ENCODE results near the gene TRIM77. TPM values are rescaled to one million over a fixed set of nuclear protein-coding genes. Genes with fewer than 3 reads are reported as not detected.
A peak's percentile ranks its signal among the peaks of the same experiment; 100 is the strongest.
"Not testable (repeated sequence)": the region's sequence is repeated elsewhere in the genome, so short reads cannot be mapped to it uniquely, and the experiment has no call there.

Gene TRIM77, protein sequence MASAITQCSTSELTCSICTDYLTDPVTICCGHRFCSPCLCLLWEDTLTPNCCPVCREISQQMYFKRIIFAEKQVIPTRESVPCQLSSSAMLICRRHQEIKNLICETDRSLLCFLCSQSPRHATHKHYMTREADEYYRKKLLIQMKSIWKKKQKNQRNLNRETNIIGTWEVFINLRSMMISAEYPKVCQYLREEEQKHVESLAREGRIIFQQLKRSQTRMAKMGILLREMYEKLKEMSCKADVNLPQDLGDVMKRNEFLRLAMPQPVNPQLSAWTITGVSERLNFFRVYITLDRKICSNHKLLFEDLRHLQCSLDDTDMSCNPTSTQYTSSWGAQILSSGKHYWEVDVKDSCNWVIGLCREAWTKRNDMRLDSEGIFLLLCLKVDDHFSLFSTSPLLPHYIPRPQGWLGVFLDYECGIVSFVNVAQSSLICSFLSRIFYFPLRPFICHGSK
- not detected for total RNA-seq

DNA sequence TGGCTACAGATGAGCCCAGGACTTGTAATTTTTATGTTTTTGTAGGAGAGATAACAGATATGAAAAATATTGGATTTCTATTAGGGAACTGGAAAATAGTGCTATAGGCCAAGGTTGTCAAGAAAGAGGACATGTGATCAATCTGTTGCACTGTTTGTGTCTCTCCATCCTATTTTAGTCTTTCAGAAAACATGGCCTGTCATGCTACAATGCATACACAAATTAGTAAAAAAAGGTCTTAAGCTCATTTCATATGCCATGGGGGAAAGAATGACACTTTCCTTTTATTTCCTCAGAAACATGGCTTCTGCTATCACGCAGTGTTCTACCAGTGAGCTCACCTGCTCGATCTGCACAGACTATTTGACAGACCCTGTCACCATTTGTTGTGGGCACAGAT is at the start of gene TRIM77:
Gene TRIM77, plus strand, starts transcription at position 301 of the 400 bp plus-strand sequence. Its CDS starts 0 bp downstream, at position 301.
- not testable (repeated sequence) for DNase-seq (ENCODE audit: low read depth in 2 of 3, low spot score in 2 of 3)

DNA sequence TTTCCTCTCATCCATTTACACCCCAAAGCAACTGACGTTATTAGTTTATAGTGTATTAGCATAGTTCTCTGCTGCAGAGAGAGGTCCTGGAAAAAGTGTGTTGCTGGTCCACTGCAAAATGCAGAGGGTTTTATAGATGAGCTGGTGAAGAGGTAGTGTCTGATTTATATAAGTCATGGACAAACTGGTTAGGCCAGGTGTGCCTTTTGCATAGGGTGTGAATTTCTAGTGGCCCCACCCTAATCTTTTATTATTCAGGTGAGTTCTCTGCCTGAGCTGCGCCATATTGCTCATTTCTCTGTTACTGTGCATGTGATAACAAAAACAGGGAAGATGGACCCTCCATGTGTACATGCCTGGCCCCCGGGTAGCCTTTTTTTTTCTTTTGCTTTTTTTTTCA is 43.1 kb upstream of the TRIM77 start:
- no peak for DNase-seq (ENCODE audit: low read depth in 2 of 3, low spot score in 2 of 3)

DNA sequence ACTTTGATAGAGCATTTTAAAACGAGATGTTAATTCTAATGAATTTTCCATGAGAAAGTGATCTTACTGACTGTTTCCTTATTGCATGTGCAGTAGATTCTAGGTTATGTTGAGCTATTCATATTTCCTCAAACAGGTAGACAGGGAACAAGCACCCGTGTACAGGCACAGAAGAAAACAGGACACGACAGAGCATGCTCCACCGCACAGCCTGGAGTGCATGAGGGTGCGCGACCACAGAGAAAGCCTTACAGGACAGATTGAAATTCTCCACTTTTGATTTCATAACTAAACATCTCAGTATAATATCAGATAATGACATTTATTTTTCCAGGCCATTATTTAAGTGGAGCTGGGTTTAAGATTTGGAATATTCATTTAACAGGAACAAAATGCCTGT is 41.9 kb upstream of the TRIM77 start:
- DNase-seq (ENCODE audit: low read depth in 2 of 3, low spot score in 2 of 3): not testable (repeated sequence)

DNA sequence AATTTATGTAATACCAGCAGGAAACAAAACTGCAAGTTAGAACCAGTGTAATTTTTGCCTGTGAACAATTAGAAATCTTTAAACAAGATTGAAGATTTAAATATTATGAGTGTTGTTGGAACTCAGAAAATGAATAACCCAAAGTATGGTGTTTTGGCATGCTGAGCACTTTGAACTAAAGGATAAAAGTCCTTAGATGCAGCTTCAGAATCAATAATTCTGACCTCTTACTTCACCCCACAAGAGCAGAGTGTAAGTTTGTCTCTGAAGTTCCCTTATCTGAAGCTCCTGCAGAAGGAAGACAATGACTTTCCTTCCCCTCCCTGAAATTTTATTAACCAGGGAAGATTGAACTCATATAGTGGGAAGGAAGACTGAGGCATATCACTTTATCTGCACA is 40.5 kb upstream of the TRIM77 start:
- not testable (repeated sequence) for DNase-seq (ENCODE audit: low read depth in 2 of 3, low spot score in 2 of 3)

DNA sequence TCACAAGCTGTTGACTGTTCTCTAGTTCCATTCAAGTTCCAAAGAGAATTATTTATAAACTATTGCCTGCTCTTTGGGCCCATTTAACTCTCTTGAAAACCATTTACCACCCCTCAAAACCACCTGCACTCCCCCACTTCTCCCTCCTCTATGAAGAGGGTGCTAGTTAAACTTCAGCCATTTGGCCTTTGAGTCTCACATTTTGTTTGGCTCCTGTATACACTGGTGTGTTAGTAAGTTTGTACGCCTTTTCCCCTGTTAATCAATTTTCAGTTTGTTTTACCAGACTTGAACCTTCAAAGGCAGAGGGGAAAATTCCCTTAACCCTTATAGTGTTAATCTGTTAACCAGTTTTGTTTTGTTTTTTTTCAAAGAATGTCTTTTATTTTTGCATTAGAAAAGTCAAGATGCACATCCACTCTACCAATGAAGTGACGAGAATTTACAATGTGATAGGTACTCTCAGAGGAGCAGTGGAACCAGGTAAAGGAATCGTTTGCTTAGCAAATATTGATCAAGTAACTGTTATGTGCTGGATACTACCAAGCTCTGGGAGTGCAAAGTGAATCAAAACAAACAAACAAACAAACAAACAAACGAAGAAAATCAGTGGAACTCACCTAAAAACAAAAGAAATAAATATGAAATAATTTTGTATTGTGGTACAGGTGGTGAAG is 40.0 kb upstream of the TRIM77 start:
- not testable (repeated sequence) for DNase-seq (ENCODE audit: low read depth in 2 of 3, low spot score in 2 of 3)

DNA sequence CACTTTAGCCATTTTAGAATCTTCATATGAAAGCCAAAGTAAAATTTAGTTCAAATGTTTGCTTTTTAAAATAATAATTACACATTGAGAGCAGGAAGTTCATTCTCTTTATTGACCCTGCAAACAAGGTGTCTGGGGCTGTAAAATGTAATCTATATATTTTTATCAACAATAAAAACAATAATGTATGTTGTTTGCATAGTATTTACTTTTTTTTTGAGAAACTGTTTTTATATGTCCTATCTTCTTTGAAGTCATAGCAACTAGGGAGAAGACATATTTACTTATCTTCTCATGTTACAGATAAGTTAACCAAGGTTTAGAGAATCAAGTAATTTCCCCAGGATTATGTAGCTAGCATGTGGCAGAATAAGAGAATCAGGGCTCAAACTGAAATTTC is 37.6 kb upstream of the TRIM77 start:
- DNase-seq (ENCODE audit: low read depth in 2 of 3, low spot score in 2 of 3): not testable (repeated sequence)

DNA sequence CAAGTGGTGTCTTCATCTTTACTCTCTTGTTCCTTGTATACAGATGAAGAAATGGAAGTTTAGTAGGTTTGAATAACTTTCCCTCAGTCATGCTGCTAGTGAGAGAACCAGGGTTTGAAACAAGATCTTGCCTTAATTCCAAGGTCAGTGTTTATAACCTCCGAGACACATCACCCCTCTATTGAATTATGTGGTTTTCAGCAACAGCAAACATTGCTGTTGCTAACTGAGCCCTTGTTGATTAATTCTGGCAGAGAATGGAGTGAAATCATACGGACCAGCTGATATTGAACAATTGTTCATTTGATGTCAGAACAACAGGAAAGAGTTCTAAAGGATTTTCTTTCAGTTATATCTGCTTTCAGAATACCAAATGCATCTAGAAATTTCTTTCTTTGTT is 36.7 kb upstream of the TRIM77 start:
- DNase-seq (ENCODE audit: low read depth in 2 of 3, low spot score in 2 of 3): not testable (repeated sequence)

DNA sequence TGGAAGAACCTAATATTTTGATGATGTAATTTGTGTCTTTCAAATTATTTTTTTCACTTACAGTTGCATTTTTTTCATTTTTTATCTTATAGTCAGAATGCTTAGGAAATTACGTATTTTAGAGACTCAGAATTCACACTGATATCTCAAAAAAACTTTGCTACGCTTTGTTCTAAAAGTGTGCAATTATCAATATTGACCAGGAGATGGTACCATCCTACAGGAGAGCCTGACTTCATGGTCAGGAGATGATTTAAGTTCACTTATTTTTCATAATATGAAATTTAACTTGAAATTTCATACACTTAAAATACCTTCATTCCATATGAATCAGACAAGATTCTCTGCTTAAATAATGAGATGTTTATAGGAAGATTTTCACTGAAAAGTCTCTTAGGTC is 34.7 kb upstream of the TRIM77 start:
- DNase-seq (ENCODE audit: low read depth in 2 of 3, low spot score in 2 of 3): peak in 1 of 3 donors; percentile 1

DNA sequence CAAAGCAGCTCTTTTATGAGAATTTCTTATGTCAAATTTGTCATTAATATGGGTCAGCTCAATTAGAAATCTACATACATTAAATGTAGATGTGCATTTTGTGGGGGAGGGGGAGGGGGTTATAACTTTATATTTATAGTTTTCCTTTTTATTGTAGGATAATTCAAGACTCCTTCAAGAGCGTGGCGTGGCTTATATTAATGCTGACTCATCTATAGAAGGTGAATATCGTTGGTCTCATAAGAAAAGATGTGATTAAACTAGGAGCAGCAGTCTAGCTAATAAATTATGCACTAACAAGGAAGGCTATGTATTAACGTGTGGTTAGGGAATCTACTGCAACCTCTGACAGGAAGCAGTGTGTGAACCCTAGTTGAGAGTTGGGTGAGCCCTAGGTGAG is 34.2 kb upstream of the TRIM77 start:
- DNase-seq (ENCODE audit: low read depth in 2 of 3, low spot score in 2 of 3): not testable (repeated sequence)

DNA sequence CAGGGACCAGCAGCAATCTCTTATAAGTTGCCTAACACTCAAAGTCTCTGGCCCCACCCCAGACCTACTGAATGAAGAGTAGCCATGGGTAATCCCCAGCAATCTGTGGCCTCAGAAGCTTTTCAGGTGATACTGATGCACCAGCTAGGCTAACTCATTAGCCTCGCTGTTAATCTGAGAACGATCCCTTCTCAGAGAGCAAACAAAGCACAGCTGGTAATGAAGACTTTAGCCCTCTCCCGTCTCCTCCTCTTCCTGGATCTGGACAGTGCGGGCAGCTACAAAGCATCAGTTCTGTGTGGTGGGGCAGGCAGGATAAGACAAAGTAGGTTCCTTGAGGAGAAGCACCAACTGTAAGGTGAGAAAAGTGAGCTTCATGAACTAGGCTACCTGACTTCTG is 3.0 kb upstream of the TRIM77 start:
- not testable (repeated sequence) for DNase-seq (ENCODE audit: low read depth in 2 of 3, low spot score in 2 of 3)

DNA sequence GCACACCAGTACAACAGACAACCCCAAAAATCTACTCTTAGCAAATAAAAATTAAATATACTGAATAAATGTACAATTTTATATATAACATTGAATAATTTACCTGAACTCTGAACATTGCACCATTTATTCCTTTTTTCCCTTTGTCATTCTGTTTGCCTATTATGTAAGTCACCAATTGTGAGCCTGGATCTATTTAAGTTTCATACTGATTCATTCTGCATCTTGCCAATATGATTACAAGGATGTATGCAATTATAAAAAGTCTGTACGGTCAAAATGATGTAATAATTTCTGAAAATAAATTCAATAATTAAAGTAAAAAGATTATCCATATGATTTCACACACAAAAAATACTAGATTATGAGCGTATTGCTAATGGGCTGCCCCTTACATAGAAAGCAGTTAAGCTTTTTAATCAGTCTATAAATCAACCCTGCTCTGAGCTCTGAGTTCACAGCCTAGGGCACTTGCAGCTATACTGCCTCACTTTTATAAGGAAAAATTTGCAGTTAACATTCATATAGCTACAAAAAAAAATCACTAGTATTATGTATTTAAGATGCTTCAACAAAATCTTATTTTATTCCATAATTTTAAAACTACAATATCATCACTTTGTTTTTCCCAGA is 14.9 kb downstream of the TRIM77 start:
- not testable (repeated sequence) for DNase-seq (ENCODE audit: low read depth in 2 of 3, low spot score in 2 of 3)

DNA sequence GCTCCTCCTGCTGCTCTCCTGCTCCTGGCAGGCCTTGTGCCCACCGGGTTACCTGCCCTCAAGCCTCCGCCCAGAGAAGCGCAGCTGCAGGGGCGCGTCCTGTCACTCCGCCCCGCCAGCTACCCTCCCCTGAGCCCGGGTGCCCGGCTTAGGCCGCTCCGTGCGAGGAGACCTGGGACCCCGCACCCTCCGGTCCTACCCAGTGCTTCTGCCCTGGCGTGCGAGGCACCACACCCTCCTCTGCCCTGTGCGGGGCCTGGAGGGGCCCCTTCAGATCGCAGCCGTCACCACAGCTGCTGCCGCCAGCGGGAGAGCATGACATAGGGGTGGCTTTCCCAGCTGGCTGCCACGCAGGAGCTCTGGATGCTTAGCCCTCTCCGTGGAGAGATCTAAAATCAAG is 20.1 kb downstream of the TRIM77 start:
- DNase-seq (ENCODE audit: low read depth in 2 of 3, low spot score in 2 of 3): not testable (repeated sequence)

DNA sequence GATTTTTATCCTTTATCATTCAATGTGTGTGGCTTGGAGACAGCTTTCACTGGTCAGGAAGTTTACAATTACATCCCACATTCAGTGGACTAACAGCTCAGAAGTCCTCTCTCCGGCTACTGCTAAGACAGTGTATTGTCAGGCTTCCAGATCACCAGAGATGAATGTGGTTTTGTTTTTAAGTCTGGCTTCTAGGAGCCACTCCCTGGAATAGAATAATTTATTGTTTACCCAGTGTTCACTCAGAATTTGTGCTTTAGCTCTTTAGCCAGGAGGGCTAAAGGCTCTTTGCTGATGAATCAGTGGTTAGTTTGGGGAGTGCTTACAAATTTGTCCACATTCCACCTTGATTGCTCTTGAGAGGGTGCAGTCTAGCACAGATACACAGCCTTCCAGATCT is 26.5 kb downstream of the TRIM77 start:
- no peak for DNase-seq (ENCODE audit: low read depth in 2 of 3, low spot score in 2 of 3)

DNA sequence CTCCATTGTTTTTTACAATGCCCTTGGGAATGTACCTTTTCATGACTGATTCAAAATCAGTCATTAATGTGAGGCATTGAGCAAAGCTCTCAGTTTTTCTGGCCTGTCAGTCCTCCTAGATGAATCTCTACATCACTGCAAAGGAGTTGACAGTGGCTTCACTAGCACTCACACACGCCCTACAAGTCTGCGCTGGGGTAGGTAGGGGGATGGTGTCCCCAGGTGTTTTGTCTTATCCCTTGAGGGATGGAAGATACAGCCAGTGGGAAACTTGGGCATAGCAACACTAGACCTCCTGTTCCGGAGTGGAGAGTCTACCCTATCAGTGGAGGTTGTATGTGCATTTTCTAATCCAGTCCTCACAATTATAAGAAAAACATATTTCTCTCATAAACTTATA is 27.0 kb downstream of the TRIM77 start:
- DNase-seq (ENCODE audit: low read depth in 2 of 3, low spot score in 2 of 3): no peak

DNA sequence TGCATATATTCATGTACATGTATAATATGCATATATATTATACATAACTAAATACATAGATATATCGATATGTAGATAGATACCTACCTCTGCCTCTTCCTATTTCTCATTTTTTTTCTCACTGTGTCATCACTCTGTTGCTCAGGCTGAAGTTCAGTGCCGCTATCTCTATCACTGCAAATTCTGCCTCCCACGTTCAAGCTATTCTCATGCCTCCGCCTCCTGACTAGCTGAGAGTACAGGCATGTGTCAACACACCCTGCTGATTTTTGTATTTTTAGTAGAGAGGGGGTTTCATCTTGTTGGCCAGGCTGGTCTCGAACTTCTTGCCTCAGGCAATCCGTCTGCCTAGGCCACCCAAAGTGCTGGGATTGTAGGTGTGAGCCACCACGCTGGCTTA is 31.3 kb downstream of the TRIM77 start:
- DNase-seq (ENCODE audit: low read depth in 2 of 3, low spot score in 2 of 3): not testable (repeated sequence)

DNA sequence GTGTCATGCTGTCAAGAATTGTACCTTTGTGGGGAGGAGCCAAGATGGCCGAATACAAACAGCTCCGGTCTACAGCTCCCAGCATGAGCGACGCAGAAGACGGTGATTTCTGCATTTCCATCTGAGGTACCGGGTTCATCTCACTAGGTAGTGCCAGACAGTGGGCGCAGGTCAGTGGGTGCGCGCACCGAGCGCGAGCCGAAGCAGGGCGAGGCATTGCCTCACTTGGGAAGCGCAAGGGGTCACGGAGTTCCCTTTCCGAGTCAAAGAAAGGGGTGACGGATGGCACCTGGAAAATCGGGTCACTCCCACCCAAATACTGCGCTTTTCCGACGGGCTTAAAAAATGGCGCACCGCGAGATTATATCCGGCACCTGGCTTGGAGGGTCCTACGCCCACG is 34.1 kb downstream of the TRIM77 start:
- not testable (repeated sequence) for DNase-seq (ENCODE audit: low read depth in 2 of 3, low spot score in 2 of 3)

DNA sequence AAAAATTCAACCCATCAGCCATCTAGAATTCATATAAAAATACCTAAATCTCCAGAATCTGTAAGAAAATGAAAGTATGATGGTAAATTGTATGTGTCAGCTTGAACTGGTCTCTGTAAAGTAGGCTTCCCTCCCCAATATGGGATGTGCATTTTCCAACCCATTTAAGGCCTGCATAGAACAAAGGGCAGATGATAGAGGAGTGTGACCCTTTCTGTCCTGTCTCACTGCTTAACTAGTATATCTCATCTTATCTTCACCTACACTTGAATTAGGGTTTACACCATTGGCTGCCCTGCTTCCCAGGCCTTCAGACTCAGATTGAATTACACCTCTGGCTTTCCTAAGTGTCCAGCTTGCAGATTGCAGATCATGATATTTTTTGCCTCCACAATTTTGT is 40.7 kb downstream of the TRIM77 start:
- not testable (repeated sequence) for DNase-seq (ENCODE audit: low read depth in 2 of 3, low spot score in 2 of 3)
